Measurements from ENCODE around the gene MBOAT2. TPM values are rescaled to one million over a fixed set of nuclear protein-coding genes. Genes with fewer than 3 reads are reported as not detected.
A peak's percentile ranks its signal among the peaks of the same experiment; 100 is the strongest.

The MBOAT2 gene
- polyA plus RNA-seq, 1 donor from 2014 or later = 205 TPM

GRCh38 chr2:8876628-8877027 is 126.9 kb downstream of the MBOAT2 start:
- TF ChIP-seq, protein P1, sequence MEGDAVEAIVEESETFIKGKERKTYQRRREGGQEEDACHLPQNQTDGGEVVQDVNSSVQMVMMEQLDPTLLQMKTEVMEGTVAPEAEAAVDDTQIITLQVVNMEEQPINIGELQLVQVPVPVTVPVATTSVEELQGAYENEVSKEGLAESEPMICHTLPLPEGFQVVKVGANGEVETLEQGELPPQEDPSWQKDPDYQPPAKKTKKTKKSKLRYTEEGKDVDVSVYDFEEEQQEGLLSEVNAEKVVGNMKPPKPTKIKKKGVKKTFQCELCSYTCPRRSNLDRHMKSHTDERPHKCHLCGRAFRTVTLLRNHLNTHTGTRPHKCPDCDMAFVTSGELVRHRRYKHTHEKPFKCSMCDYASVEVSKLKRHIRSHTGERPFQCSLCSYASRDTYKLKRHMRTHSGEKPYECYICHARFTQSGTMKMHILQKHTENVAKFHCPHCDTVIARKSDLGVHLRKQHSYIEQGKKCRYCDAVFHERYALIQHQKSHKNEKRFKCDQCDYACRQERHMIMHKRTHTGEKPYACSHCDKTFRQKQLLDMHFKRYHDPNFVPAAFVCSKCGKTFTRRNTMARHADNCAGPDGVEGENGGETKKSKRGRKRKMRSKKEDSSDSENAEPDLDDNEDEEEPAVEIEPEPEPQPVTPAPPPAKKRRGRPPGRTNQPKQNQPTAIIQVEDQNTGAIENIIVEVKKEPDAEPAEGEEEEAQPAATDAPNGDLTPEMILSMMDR (IDR thresholded peaks at IDR 0.05; ENCODE audit: poor library complexity, severe bottlenecking) = no peak
- TF ChIP-seq EZH2 (IDR thresholded peaks at IDR 0.05; ENCODE audit: borderline replicate concordance, insufficient read depth, low read length, poor library complexity, severe bottlenecking) (no peak), RAD21 (conservative IDR thresholded peaks at IDR 0.05) (no peak), POLR2AphosphoS5 (IDR thresholded peaks at IDR 0.05) (no peak), SMC3 (conservative IDR thresholded peaks at IDR 0.05; ENCODE audit: poor library complexity) (no peak), EP300 (conservative IDR thresholded peaks at IDR 0.05; ENCODE audit: poor library complexity, severe bottlenecking) (no peak)
- Histone ChIP-seq H3K4me3 (ENCODE audit: low read length) (no peak overlapping the region), H3K36me3 (ENCODE audit: insufficient read depth, low read length) (no peaks in the 10 kb centered on the region), H3K9ac (ENCODE audit: low read length) (no peak overlapping the region), H3K79me2 (replicated peaks; ENCODE audit: insufficient read depth, low read length) (no peaks in the 10 kb centered on the region), H3K9me2 (ENCODE audit: insufficient read depth, low read length) (no peaks in the 10 kb centered on the region), H3K27me3 (ENCODE audit: insufficient read depth, low read depth, low read length) (no peaks in the 10 kb centered on the region), H2AFZ (ENCODE audit: low read depth, low read length) (no peak overlapping the region), H3K4me2 (ENCODE audit: low read length) (no peak overlapping the region), H3K27ac (ENCODE audit: low read length) (no peak overlapping the region), H3F3A (ENCODE audit: insufficient read depth, low read length, poor library complexity, severe bottlenecking) (no peaks in the 10 kb centered on the region), H3K9me3 (ENCODE audit: low read length) (no peaks in the 10 kb centered on the region), H4K20me1 (ENCODE audit: insufficient read depth) (no peaks in the 10 kb centered on the region)

DNA sequence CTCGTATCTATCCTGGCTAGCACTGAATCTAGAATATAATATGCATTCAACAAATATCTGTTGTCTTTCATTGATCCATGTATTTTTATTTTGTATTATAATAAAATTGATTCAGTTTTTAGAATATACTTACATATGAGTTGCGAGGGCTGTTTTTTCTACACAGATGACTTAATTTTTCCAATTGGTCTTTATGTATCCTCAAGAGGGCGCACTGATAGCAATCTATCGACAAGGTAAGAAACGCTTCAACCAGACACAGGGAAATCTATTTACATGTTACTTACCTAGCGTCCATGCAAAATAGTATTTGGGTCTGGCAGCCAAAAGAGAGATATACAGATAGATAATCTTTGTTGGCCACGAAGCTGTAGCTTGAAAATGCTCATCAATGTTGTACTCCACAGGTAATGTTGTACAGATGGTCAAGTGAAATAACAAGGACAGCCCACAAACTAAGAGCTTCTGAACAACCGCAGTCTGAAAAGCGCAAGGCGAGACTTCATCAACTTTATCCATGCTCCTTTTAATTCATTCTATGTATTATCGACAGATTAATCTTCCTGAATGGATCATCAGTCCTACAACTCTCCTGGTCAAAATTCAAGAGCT is 130.6 kb downstream of the MBOAT2 start:
- H3K4me3 ChIP-seq (ENCODE audit: low read length) = no peak overlapping the region
- H3K79me2 ChIP-seq (replicated peaks; ENCODE audit: insufficient read depth, low read length) = no peaks in the 10 kb centered on the region
- TF ChIP-seq EZH2 (IDR thresholded peaks at IDR 0.05; ENCODE audit: borderline replicate concordance, insufficient read depth, low read length, poor library complexity, severe bottlenecking) (no peak), SMC3 (conservative IDR thresholded peaks at IDR 0.05; ENCODE audit: poor library complexity) (peak; percentile 75), TAF1 (IDR thresholded peaks at IDR 0.05; ENCODE audit: low read depth) (no peak), EP300 (conservative IDR thresholded peaks at IDR 0.05; ENCODE audit: poor library complexity, severe bottlenecking) (no peak), POLR2AphosphoS5 (IDR thresholded peaks at IDR 0.05) (no peak), MXI1 (conservative IDR thresholded peaks at IDR 0.05; ENCODE audit: poor library complexity, severe bottlenecking) (no peak), RAD21 (conservative IDR thresholded peaks at IDR 0.05) (peak; percentile 78)
- TF ChIP-seq, protein P1 (IDR thresholded peaks at IDR 0.05; ENCODE audit: poor library complexity, severe bottlenecking) = peak; percentile 77
- TF ChIP-seq, protein P2, sequence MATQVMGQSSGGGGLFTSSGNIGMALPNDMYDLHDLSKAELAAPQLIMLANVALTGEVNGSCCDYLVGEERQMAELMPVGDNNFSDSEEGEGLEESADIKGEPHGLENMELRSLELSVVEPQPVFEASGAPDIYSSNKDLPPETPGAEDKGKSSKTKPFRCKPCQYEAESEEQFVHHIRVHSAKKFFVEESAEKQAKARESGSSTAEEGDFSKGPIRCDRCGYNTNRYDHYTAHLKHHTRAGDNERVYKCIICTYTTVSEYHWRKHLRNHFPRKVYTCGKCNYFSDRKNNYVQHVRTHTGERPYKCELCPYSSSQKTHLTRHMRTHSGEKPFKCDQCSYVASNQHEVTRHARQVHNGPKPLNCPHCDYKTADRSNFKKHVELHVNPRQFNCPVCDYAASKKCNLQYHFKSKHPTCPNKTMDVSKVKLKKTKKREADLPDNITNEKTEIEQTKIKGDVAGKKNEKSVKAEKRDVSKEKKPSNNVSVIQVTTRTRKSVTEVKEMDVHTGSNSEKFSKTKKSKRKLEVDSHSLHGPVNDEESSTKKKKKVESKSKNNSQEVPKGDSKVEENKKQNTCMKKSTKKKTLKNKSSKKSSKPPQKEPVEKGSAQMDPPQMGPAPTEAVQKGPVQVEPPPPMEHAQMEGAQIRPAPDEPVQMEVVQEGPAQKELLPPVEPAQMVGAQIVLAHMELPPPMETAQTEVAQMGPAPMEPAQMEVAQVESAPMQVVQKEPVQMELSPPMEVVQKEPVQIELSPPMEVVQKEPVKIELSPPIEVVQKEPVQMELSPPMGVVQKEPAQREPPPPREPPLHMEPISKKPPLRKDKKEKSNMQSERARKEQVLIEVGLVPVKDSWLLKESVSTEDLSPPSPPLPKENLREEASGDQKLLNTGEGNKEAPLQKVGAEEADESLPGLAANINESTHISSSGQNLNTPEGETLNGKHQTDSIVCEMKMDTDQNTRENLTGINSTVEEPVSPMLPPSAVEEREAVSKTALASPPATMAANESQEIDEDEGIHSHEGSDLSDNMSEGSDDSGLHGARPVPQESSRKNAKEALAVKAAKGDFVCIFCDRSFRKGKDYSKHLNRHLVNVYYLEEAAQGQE (IDR thresholded peaks at IDR 0.05; ENCODE audit: borderline replicate concordance) = no peak
- no peaks in the 10 kb centered on the region for H4K20me1 ChIP-seq (ENCODE audit: insufficient read depth)
- H3K27ac ChIP-seq (ENCODE audit: low read length) = no peak overlapping the region
- H3K4me2 ChIP-seq (ENCODE audit: low read length) = no peak overlapping the region
- no peaks in the 10 kb centered on the region for H3K36me3 ChIP-seq (ENCODE audit: insufficient read depth, low read length)
- no peaks in the 10 kb centered on the region for H3K27me3 ChIP-seq (ENCODE audit: insufficient read depth, low read depth, low read length)
- no peaks in the 10 kb centered on the region for H3K9me2 ChIP-seq (ENCODE audit: insufficient read depth, low read length)
- no peak overlapping the region for H3K9ac ChIP-seq (ENCODE audit: low read length)
- no peaks in the 10 kb centered on the region for H3K9me3 ChIP-seq (ENCODE audit: low read length)
- no peak overlapping the region for H2AFZ ChIP-seq (ENCODE audit: low read depth, low read length)
- no peaks in the 10 kb centered on the region for H3F3A ChIP-seq (ENCODE audit: insufficient read depth, low read length, poor library complexity, severe bottlenecking)
